NCI-H2107 (cell line): Measurements from ENCODE around the gene TRIM4.
"Not testable (repeated sequence)": the region's sequence is repeated elsewhere in the genome, so short reads cannot be mapped to it uniquely, and the experiment has no call there.

ENCODE experiments used
- DNase-seq: peaks from one replicate; lab custom pipeline; 2025; lab: John Stamatoyannopoulos, UW

Gene TRIM4, protein sequence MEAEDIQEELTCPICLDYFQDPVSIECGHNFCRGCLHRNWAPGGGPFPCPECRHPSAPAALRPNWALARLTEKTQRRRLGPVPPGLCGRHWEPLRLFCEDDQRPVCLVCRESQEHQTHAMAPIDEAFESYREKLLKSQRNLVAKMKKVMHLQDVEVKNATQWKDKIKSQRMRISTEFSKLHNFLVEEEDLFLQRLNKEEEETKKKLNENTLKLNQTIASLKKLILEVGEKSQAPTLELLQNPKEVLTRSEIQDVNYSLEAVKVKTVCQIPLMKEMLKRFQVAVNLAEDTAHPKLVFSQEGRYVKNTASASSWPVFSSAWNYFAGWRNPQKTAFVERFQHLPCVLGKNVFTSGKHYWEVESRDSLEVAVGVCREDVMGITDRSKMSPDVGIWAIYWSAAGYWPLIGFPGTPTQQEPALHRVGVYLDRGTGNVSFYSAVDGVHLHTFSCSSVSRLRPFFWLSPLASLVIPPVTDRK

GRCh38 chr7:99918959-99919813 lies at the start of gene TRIM4:
TRIM4 (minus strand) TSS chr7:99919530; CDS start chr7:99919401, 129 bp downstream.
- peak; percentile 68 for DNase-seq

GRCh38 chr7:99958564-99959227 lies 39.4 kb upstream of the TRIM4 start:
- no peak for DNase-seq

GRCh38 chr7:99955247-99955646 lies 35.9 kb upstream of the TRIM4 start:
- DNase-seq, result no peak

GRCh38 chr7:99954643-99955042 lies 35.3 kb upstream of the TRIM4 start:
- not testable (repeated sequence) for DNase-seq

- DNase-seq, result no peak
Measured at GRCh38 chr7:99953649-99954048, 34.3 kb upstream of the TRIM4 start.

DNA sequence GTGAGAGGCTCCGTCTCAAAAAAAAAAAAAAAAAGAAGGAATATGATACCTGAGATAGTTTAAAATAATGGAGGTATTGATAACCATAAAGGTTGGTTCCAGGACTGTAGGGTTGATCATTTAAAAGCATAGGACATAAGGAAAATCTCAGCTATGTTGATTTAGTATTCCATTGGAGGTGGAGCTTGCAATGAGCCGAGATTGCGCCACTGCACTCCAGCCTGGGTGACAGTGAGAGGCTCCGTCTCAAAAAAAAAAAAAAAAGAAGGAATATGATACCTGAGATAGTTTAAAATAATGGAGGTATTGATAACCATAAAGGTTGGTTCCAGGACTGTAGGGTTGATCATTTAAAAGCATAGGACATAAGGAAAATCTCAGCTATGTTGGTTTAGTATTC lies 33.3 kb upstream of the TRIM4 start:
- DNase-seq, result not testable (repeated sequence)

GRCh38 chr7:99950819-99951218 lies 31.5 kb upstream of the TRIM4 start:
- DNase-seq, result not testable (repeated sequence)

GRCh38 chr7:99949645-99950228 lies 30.4 kb upstream of the TRIM4 start:
- DNase-seq, result no peak

DNA sequence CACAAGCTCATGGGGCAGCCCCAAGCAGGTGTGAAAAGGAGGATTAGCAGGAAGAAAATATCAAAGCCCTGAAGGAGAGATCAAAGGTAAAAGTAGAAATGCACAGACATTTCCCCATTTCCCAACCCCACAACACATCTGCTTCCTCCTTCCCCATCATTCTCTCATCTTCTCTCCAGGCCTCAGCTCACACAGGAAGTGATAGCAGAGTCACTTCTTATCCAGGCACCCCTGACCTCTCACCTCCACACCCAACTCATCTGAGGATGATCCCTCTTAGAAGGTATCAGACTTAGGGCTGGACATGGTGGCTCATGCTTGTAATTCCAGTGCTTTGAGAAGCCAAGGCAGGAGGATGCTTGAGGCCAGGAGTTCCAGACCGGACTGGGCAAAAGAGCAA lies 28.3 kb upstream of the TRIM4 start:
- no peak for DNase-seq

DNA sequence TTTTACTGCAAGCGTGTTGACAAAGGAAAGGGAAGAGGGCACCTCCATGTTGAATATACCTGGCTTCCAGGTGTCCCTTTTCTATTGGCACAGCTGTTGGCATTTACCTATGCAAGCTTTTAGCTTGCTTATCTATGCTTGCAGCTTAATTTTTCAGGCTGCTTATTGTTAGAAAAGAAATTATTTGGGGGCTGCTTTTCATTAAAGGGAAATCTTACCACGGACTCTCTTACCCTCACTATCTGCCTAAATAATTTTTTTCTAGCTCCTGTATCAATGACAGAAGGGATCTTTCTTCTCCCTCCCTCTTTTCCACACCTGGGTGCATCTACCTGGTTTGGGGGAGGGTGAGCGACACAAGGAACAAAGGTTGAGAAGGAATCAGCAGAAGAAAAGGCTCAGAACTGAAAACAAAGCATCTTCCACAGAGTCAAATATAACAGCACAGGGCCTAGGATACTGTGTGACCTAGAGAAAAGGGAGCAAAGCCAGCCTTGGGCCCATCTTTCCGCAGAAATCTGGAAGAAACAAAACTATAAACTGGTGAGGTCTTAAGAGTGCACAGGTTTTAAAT lies 25.3 kb upstream of the TRIM4 start:
- DNase-seq, result no peak

GRCh38 chr7:99943641-99944496 lies 24.5 kb upstream of the TRIM4 start:
- no peak for DNase-seq

GRCh38 chr7:99938296-99938695 lies 19.0 kb upstream of the TRIM4 start:
- DNase-seq, result no peak

DNA sequence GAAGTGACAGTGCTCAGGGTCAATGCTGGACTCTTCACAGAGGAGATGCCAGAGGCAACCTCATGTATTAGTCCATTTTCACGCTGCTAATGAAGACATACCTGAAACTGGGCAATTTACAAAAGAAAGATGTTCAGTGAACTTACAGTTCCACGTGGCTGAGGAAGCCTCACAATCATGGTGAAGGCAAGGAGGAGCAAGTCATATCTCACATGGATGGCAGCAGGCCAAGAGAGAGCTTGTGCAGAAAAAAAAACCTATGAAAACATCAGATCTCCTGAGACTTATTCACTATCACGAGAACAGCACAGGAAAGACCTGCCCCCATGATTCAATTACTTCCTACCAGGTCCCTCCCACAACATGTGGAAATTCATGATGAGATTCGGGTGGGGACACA lies 15.7 kb upstream of the TRIM4 start:
- DNase-seq, result not testable (repeated sequence)

- no peak for DNase-seq
Measured at GRCh38 chr7:99930376-99930775, 11.0 kb upstream of the TRIM4 start.

GRCh38 chr7:99929730-99930053 lies 10.4 kb upstream of the TRIM4 start:
- no peak for DNase-seq

DNA sequence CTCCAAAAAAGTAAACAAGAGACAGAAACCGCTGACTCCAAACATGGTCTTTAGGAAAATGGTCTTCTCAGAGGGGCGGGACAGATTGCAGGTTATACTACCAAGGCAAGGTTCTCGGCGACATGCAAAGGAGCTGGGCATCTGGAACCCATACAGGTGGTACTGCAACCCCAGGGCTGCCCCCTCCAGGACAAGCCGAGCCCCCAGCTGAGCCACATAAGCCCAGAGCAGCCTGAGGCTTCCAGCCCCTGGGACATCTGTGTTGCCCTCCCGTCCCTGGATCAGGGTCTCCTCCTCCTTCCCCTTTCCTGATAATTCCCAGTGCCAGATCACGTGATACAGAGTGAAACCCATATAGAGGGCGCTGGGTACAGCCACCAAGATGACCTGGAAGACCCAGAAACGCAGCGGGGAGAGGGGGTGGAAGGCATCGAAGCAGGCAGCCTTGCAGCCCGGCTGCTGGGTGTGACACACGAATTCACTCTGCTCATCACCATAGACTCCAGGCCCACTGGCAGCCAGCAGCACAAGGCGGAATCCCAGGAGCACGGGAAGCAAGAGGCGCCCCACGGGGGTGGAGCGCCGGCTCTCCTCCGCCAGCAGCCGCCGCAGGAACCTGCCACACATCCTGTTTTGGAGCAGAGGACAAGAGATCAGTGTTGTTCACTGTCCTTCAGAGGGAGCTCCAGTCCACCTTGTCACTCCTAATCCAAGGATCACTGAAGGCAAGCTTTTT lies 9.8 kb upstream of the TRIM4 start, which contains the start of gene GJC3:
TSS of gene GJC3 (minus strand) at position 627 of the 736 bp plus-strand sequence. CDS start at position 627, 0 bp downstream.
- DNase-seq, result peak; percentile 8

DNA sequence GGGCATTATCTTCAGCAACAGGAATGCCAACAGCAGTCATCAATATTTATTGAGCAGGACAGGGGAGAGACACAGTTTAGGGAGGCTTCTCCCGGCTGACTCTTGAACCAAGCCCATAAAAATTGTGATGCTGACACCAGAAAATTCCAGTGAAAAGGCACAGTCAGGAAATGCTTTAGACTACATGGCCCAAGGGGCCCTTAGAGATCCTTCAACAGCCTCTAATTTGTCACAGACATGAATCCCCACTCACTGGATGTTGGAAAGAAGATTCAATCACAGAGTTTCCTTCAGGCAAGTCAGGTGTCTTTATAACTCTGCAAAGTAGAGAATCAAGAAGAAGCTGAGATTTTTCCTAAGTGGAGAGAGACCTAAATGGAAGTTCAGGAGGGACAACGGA lies 8.9 kb upstream of the TRIM4 start:
- no peak for DNase-seq

- DNase-seq, result no peak
Measured at GRCh38 chr7:99927536-99927935, 8.2 kb upstream of the TRIM4 start.

GRCh38 chr7:99926321-99926720 lies 7.0 kb upstream of the TRIM4 start:
- no peak for DNase-seq

- no peak for DNase-seq
Measured at GRCh38 chr7:99923200-99923599, 3.9 kb upstream of the TRIM4 start.
